Fibroblast of gingiva (primary cell): ENCODE data around the gene CAPS2.
"Not testable (repeated sequence)": the region's sequence is repeated elsewhere in the genome, so short reads cannot be mapped to it uniquely, and the experiment has no call there.

Experiments
- DNase-seq: peaks from one replicate; pipeline ENCODE4 v3.0.0-alpha.2; 2011; ENCODE audit warnings: low read depth

CAPS2 gene

GRCh38 chr12:75329918-75330826 is at the start of gene CAPS2:
Gene CAPS2 (minus strand): TSS chr12:75330324. CDS start chr12:75326498, 3,826 bp downstream.
- DNase-seq: peak; percentile 84

DNA sequence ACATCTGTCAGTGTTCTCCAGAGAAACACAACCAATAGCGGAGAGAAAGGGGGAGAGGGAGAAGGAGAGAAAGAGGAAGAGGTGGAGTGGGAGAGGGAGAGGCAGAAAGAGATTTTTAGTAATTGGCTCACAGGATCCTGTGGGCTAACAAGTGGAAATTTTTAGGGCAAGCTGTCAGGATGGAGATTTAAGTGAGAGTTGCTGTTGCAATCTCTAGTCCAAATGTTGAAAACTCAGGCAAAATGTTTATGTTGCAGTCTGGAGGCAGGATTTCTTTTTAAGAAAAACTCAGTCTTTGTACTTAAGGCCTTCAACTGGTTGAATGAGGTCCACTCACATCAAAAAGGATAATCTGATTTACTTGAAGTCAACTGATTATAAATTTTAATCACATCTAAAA is 48.2 kb upstream of the CAPS2 start:
- DNase-seq: peak; percentile 54

GRCh38 chr12:75374971-75375370 is 44.8 kb upstream of the CAPS2 start:
- no peak for DNase-seq

DNA sequence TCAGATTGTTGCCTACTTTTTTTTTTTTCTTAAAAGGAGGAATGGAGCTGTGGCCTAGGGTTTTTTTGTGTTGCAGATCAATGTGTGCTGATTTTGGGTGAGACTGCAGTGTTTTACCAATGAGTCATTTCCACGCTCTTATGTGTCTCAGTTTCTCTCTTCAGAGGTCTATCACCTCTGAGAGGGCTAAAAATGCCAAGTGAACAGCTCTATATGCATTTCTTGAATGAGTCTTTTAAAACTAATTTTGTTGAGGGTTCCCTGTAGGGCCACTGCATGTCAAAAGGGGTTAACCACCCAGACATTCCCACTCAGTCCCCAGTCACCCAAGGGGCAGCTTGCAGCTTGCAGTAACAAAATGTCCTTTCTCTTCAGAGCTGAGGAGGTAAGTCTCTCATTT is 36.5 kb upstream of the CAPS2 start:
- DNase-seq: no peak

DNA sequence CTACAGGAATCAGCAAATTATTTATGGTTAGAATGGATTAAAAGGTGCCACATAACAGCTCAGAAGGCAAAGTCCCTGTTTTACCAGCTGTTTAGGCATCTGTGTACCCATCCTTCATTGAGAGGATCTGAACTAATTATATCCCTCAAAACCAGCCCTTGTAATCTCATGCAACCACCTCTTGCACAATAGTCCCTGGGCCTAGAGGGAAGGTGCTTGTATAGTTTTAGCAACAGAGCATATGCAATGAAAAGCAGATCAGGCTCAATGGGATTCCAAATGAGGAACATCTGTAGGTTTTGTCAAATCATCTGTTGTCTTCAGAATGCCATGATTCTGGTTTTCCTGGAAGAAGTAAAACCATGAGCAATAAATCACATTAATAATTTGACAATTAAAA is 34.8 kb upstream of the CAPS2 start:
- peak; percentile 90 for DNase-seq

GRCh38 chr12:75361408-75361807 is 31.3 kb upstream of the CAPS2 start:
- no peak for DNase-seq

- no peak for DNase-seq
Measured at GRCh38 chr12:75360920-75361319, 30.8 kb upstream of the CAPS2 start.

- DNase-seq: no peak
Measured at GRCh38 chr12:75354011-75354410, 23.9 kb upstream of the CAPS2 start.

- no peak for DNase-seq
Measured at GRCh38 chr12:75350413-75350812, 20.3 kb upstream of the CAPS2 start.

DNA sequence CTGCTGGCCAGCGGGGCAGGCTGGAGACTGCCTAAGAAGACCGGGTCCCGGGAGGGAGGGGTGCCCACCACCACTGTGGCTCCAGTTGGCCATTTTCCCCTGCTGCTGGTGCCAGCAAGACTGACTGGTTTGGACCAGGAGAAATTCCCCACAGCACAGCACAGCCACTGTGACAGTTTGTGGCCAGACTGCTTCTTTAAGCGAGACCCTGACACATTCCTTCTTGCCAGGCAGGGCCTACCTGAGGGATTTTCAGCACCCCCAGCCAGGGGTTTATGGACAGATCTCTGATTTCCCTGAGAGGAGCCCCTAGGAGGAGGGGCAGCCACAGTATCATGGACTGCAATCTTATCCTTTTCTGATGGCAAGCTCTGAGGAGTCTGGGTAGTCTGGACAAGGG is 19.8 kb upstream of the CAPS2 start:
- no peak for DNase-seq

DNA sequence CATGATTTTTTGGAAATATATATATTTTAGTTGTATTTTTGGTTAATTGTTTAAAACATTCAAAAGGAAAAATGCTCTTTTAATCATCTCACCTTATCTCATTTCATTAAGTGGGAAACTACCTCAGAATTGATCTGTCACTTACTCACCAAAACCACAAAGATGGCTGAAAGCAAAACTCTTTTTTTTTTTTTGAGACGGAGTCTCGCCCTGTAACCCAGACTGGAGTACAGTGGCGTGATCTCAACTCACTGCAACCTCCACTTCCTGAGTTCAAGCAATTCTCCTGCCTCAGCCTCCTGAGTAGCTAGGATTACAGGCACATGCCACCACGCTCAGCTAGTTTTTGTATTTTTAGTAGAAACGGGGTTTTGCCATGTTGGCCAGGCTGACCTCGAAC is 16.1 kb upstream of the CAPS2 start:
- DNase-seq: not testable (repeated sequence)

DNA sequence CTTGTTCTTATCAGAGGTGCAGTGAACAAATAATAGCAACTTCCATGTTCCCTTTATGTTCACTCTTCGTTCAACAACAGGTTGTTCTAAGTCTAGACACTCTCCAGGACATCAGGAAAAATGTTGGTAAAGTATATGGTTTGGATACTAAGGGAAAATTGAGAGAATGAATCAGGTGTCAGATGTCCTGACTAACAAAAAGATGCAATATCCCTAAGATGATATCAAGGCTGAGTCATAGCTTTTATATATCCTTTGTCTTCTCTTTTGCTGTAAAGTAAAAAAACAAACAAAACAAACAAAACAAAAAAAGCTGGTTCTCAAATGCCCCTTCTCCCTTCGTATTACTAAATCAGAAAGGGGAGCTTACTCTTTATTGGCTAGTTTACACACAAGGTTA is 15.4 kb upstream of the CAPS2 start:
- no peak for DNase-seq

GRCh38 chr12:75341873-75342272 is 11.7 kb upstream of the CAPS2 start:
- no peak for DNase-seq

DNA sequence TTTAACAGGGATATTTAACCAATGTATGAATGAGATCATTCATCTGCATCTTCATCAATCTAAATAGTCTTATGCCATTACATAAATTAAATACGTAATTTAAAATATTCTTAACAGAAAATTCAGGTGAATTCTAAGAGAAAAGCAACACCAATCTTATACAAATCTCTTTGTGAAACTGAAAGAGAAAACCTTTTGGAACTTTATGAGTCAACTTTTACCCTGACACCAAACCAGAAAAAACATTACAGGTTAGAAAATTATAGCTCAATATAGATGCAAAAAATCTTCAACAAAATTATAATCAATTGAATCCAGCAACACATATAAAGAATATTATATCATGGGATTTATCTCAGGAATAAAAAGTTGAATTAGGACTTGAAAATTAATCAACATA is 7.8 kb upstream of the CAPS2 start:
- no peak for DNase-seq

DNA sequence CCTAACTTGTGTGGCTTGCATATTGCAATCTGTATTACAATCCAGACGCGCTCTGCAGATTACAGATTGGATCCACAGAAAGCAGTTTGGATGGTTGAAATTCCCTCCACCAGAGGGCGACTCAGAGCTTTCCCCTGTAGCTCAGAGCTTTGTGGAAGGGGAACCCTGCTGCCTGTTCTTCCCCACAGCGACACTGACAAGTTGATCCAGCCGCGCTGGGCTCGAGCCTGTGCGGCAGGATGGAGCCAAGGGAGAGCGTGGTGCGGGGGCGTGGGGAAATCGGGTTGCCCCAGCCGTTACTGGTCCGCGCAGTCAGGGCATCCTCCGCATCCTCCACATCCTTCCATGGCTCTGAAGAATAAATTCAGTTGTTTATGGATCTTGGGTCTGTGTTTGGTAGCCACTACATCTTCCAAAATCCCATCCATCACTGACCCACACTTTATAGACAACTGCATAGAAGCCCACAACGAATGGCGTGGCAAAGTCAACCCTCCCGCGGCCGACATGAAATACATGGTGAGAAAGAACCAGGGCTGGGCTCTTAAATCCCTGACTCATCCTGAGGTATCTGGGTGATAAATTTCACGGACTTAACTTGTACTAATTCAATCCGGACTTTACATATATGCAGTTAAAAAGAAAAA is 4.4 kb upstream of the CAPS2 start, which contains the start of gene GLIPR1L1:
Gene GLIPR1L1 (plus strand): TSS at position 287 of the 647 bp plus-strand sequence. CDS start 59 bp downstream, at position 346.
- DNase-seq: peak; percentile 85

DNA sequence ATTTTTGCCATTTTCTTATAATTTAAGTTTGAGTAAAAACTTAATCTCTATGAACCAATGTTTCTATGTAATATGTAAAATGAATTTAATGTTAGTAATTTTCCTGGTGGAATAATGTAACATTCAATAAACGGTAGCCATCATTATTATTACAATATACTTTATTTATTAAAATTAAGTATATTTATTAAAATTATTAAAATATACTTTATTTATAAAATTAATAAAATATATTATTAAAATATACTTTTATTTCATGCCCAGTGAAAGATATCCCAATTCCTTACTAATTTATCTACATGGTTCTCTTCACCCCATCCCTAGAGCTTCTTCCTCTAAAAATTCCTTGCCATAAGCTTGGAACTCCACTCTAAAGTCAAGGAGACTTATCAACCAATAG is 2.5 kb downstream of the CAPS2 start:
- no peak for DNase-seq

GRCh38 chr12:75323663-75324062 is 6.5 kb downstream of the CAPS2 start:
- DNase-seq: no peak

- peak; percentile 62 for DNase-seq
Measured at GRCh38 chr12:75322464-75322863, 7.7 kb downstream of the CAPS2 start.

DNA sequence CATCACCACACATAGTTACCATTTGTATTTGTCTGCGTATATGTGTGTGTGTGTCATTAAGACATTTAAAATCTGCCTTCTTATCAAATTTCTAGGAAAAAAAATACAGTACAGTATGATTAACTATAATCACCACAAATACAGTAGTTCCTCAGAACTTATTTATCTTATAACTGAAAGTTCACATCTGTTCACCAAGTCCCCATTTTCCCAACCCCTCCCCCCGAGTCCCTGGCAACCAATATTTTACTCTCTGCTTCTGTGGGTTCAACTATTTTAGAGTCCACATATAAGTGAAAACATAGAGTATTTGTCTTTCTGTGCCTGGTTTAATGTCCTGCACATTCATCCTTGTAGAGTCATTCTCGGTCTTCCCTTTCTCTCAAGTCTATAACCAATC is 12.3 kb downstream of the CAPS2 start:
- no peak for DNase-seq

- DNase-seq: peak; percentile 59
Measured at GRCh38 chr12:75315518-75315917, 14.6 kb downstream of the CAPS2 start.

- no peak for DNase-seq
Measured at GRCh38 chr12:75311369-75311768, 18.8 kb downstream of the CAPS2 start.

GRCh38 chr12:75308279-75308678 is 21.8 kb downstream of the CAPS2 start:
- DNase-seq: no peak
